ENCODE data around the gene SMG6. TPM values are rescaled to one million over a fixed set of nuclear protein-coding genes. Genes with fewer than 3 reads are reported as not detected.

The SMG6 gene
- total and polyA plus RNA-seq, 2 of the 13 experiments (the other 11 are each of a cell fraction or from before 2014, with no cell fraction given) = 4.6 to 14.6 TPM

GRCh38 chr17:2171702-2172076 is 131.9 kb downstream of the SMG6 start:
- TF ChIP-seq ERF (CRISPR knock-in tag; IDR thresholded peaks at IDR 0.05) = no peak
- 95% methylated on average over 6 of the region's 6 CpGs for WGBS (ENCODE audit: low lambda C conversion rate)
- ATAC-seq (no peak), DNase-seq (ENCODE audit: low spot score) (no peak), FAIRE-seq (no peak)
- Histone ChIP-seq H3K27me3 (ENCODE audit: control insufficient read depth in 1 of 2, insufficient read depth in 2 of 2, low read length in 2 of 2) (no peaks in the 10 kb centered on the region), H3K9ac (ENCODE audit: insufficient read depth, low read depth, low read length) (peak overlapping the region; percentile 35; the same call in 1 of the 2 replicates), H3K9me3 (ENCODE audit: low read length) (no peaks in the 10 kb centered on the region), H3K4me2 (ENCODE audit: low read depth, low read length) (no peak overlapping the region), H3K27ac (ENCODE audit: extremely low read length, insufficient read depth, low read length) (peak overlapping the region; percentile 10), H3K4me1 (ENCODE audit: insufficient read depth, low read length) (peaks cover 53% of the 10 kb centered on the region), H3K79me2 (ENCODE audit: insufficient read depth, low read length) (no peaks in the 10 kb centered on the region), H4K20me1 (ENCODE audit: insufficient read depth, low read length) (no peaks in the 10 kb centered on the region), H2AFZ (ENCODE audit: low read length) (no peak overlapping the region), H3K36me3 (replicated peaks in 1 of 2; ENCODE audit: control insufficient read depth in 1 of 2, insufficient read depth in 2 of 2, low read length in 2 of 2) (peaks cover 7 to 23% of the 10 kb centered on the region in 2 experiments), H3K4me3 (replicated peaks in 1 of 3; ENCODE audit: insufficient read depth in 1 of 3, low read depth in 2 of 3, low read length in 3 of 3) (no peak overlapping the region)
- intact Hi-C loops (cut with micrococcal nuclease; ENCODE audit: unreplicated experiment) = loop anchor here (2.0 to 5.0 kb wide), 2 partner anchors 71 to 77 kb away; no protein-coding TSS in a partner anchor
- CTCF ChIA-PET (ENCODE audit: low intra/inter-chr PET ratio, low total read pairs) = no interaction called here
- POLR2A ChIA-PET = no interaction called here
- no TSS peak for BruUV-seq (replicated peaks)
- in situ Hi-C loops (cut with HindIII; ENCODE audit: extremely low pct_ligation_motif_present, low pct_unique_long_range_greater_than_20kb) = no loop called here

GRCh38 chr17:2170023-2170422 is 133.6 kb downstream of the SMG6 start:
- no peaks in the 10 kb centered on the region for H3K27me3 ChIP-seq (ENCODE audit: control insufficient read depth in 1 of 2, insufficient read depth in 2 of 2, low read length in 2 of 2)
- H3K4me3 ChIP-seq (replicated peaks in 1 of 3; ENCODE audit: insufficient read depth in 1 of 3, low read depth in 2 of 3, low read length in 3 of 3) = no peak overlapping the region
- intact Hi-C loops (cut with micrococcal nuclease; ENCODE audit: unreplicated experiment) (loop anchor here (5.0 kb wide), 1 partner anchor 72 kb away; no protein-coding TSS in a partner anchor), in situ Hi-C loops (cut with HindIII; ENCODE audit: extremely low pct_ligation_motif_present, low pct_unique_long_range_greater_than_20kb) (no loop called here)
- BruUV-seq (replicated peaks) = no TSS peak
- H3K4me2 ChIP-seq (ENCODE audit: low read depth, low read length) = no peak overlapping the region
- POLR2A ChIA-PET = no interaction called here
- H3K4me1 ChIP-seq (ENCODE audit: insufficient read depth, low read length) = peaks cover 36% of the 10 kb centered on the region
- ATAC-seq = peak; percentile 61
- peak; percentile 35 for DNase-seq (ENCODE audit: low spot score)
- H3K9ac ChIP-seq (ENCODE audit: insufficient read depth, low read depth, low read length) = no peak overlapping the region
- no peak overlapping the region for H3K27ac ChIP-seq (ENCODE audit: extremely low read length, insufficient read depth, low read length)
- no peaks in the 10 kb centered on the region for H4K20me1 ChIP-seq (ENCODE audit: insufficient read depth, low read length)
- CTCF ChIA-PET (ENCODE audit: low intra/inter-chr PET ratio, low total read pairs) = no interaction called here
- no peak for FAIRE-seq
- no peaks in the 10 kb centered on the region for H3K79me2 ChIP-seq (ENCODE audit: insufficient read depth, low read length)
- H3K9me3 ChIP-seq (ENCODE audit: low read length) = no peaks in the 10 kb centered on the region
- 88% methylated on average over 7 of the region's 9 CpGs for WGBS (ENCODE audit: low lambda C conversion rate)
- no peak overlapping the region for H2AFZ ChIP-seq (ENCODE audit: low read length)
- H3K36me3 ChIP-seq (replicated peaks in 1 of 2; ENCODE audit: control insufficient read depth in 1 of 2, insufficient read depth in 2 of 2, low read length in 2 of 2) = peaks cover 7 to 31% of the 10 kb centered on the region in 2 experiments
- TF ChIP-seq HNRNPL (IDR thresholded peaks at IDR 0.05; ENCODE audit: low read depth, low read length) (no peak), ZHX2 (IDR thresholded peaks at IDR 0.05; ENCODE audit: low read depth) (no peak), ZHX2 (CRISPR knock-in tag; IDR thresholded peaks at IDR 0.05; ENCODE audit: borderline replicate concordance) (no peak), ZFX (CRISPR knock-in tag; IDR thresholded peaks at IDR 0.05; ENCODE audit: low read depth) (no peak), ZBTB2 (CRISPR knock-in tag; IDR thresholded peaks at IDR 0.05; ENCODE audit: low read depth) (no peak)

Data from HepG2 (cell line).